Measurements from ENCODE around the gene NUTF2.
A peak's percentile ranks its signal among the peaks of the same experiment; 100 is the strongest.

GRCh38 chr16:67917852-67918236 lies 71.1 kb downstream of the NUTF2 start:
- TF ChIP-seq, protein P1, sequence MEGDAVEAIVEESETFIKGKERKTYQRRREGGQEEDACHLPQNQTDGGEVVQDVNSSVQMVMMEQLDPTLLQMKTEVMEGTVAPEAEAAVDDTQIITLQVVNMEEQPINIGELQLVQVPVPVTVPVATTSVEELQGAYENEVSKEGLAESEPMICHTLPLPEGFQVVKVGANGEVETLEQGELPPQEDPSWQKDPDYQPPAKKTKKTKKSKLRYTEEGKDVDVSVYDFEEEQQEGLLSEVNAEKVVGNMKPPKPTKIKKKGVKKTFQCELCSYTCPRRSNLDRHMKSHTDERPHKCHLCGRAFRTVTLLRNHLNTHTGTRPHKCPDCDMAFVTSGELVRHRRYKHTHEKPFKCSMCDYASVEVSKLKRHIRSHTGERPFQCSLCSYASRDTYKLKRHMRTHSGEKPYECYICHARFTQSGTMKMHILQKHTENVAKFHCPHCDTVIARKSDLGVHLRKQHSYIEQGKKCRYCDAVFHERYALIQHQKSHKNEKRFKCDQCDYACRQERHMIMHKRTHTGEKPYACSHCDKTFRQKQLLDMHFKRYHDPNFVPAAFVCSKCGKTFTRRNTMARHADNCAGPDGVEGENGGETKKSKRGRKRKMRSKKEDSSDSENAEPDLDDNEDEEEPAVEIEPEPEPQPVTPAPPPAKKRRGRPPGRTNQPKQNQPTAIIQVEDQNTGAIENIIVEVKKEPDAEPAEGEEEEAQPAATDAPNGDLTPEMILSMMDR (IDR thresholded peaks at IDR 0.05 in 4 of 5, conservative IDR thresholded peaks at IDR 0.05 in 1 of 5), result no peak
- TF ChIP-seq POLR2A (IDR thresholded peaks at IDR 0.05), result peak in 1 of 2 donors; percentile 36
